NT2/D1 (cell line): Measurements from ENCODE around the gene SIRPG.

Experiments
- DNase-seq: peaks from one replicate; pipeline ENCODE4 v3.0.0-alpha.2; 2011; ENCODE audit warnings: low read depth, low spot score
- H3K27me3 ChIP-seq: 2 replicates; pipeline ENCODE4 v1.6.0; 2011; ENCODE audit warnings: mild to moderate bottlenecking; ENCODE audit not compliant: insufficient read length, insufficient read depth
- H3K36me3 ChIP-seq: 2 replicates; pipeline ENCODE4 v1.6.1; 2011; ENCODE audit warnings: mild to moderate bottlenecking, low read length, mixed read lengths; ENCODE audit not compliant: insufficient read depth, insufficient read length
- H3K4me1 ChIP-seq: 2 replicates; pipeline ENCODE4 v1.5.1; 2011; ENCODE audit not compliant: insufficient read depth, insufficient read length
- H3K4me3 ChIP-seq: 2 replicates; pipeline ENCODE4 v1.5.1; 2011; ENCODE audit warnings: low read depth; ENCODE audit not compliant: insufficient read length
- H3K9ac ChIP-seq: 2 replicates; pipeline ENCODE4 v1.6.0; 2011; ENCODE audit warnings: low read depth; ENCODE audit not compliant: insufficient read length
- H3K9me3 ChIP-seq: 2 replicates; pipeline ENCODE4 v1.5.1; 2011; ENCODE audit warnings: mild to moderate bottlenecking, low read length; ENCODE audit not compliant: insufficient read depth
- SUZ12 ChIP-seq: IDR thresholded peaks from 2 replicates; pipeline ENCODE4 v1.6.1; 2011; ENCODE audit not compliant: insufficient read length, insufficient read depth; ENCODE audit errors: extremely low read depth
- YY1 ChIP-seq: IDR thresholded peaks from 2 replicates; pipeline ENCODE4 v1.6.1; 2011; ENCODE audit not compliant: insufficient read length, insufficient read depth
- ZNF274 ChIP-seq: IDR thresholded peaks from 2 replicates; pipeline ENCODE4 v1.6.1; 2011; ENCODE audit warnings: mild to moderate bottlenecking, low read depth, low read length

The SIRPG gene

DNA sequence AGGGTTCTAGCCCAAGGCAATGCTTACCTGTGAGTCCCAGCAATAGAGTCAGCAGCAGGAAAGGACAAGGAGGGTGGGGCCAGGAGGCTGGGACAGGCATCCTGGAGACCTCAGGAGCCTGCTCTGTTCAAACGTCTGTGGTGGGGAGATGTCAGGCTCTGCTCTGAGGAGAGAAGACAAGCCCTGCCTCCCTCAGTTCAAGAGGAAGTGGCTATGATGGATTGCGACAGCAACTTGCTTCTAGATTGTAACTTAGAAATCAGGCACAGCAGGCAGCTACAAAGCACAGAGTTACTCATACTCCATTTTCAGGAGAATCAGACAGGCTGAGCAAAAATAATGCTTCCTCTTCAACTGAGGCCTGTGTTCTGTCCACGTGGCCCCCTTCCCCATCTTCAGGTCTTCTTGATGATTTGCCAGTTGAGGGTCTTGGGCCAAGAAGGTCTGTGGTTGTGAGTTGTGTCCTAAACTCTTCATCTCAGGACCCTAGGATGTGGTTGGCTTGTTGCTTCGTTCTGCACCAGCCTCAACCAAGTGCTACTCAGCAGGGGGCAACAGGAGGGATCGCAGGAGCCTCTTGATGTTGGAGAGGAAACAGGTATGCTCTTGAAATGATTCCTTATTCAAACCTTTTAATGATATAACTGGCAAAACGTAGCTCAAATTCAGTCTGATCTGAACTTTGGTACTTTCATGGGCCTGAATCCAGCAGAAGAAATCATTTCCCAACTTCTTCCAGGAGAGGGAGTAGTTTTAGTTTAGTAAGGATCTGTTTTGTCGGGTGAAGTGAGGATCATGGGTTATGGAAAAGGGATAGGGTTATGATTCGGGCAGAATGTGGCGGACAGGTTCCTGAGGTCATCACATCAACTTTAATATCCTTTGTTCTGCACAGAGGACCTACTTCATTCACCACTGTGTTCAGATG lies 68.8 kb downstream of the SIRPG start:
- no peak for DNase-seq
- Histone ChIP-seq H3K4me1 (no peaks in the 10 kb centered on the region), H3K4me3 (no peak overlapping the region), H3K27me3 (no peaks in the 10 kb centered on the region), H3K9me3 (no peaks in the 10 kb centered on the region), H3K9ac (no peak overlapping the region), H3K36me3 (no peaks in the 10 kb centered on the region)
- TF ChIP-seq ZNF274 (no peak), YY1 (no peak), SUZ12 (no peak)

GRCh38 chr20:1587781-1588532 lies 69.6 kb downstream of the SIRPG start:
- H3K4me1 ChIP-seq = no peaks in the 10 kb centered on the region
- no peak overlapping the region for H3K9ac ChIP-seq
- H3K27me3 ChIP-seq = no peaks in the 10 kb centered on the region
- H3K36me3 ChIP-seq = no peaks in the 10 kb centered on the region
- TF ChIP-seq ZNF274 (no peak), SUZ12 (no peak), YY1 (no peak)
- no peak overlapping the region for H3K4me3 ChIP-seq
- DNase-seq = no peak
- H3K9me3 ChIP-seq = no peaks in the 10 kb centered on the region

DNA sequence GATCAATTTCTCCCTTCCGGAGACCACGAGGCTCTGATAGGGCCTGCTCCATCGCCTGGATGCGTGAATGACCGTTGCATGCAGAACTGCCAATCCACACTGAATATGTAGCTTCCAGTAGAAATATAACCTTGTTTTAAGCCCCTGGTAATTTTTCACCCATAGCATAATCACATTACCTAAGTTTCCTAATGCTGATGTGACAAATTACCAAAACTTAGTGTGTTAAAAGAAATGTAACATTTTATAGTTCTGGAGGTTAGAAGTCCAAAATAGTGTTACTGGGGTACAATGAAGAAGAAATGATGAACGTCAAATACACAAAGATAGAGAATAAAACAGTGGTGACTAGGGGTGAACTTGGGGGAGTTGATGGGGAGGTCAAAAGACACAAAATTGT lies 78.1 kb downstream of the SIRPG start:
- Histone ChIP-seq H3K9me3 (no peaks in the 10 kb centered on the region), H3K4me3 (no peak overlapping the region), H3K36me3 (no peaks in the 10 kb centered on the region), H3K27me3 (no peaks in the 10 kb centered on the region), H3K9ac (no peak overlapping the region), H3K4me1 (no peaks in the 10 kb centered on the region)
- DNase-seq = no peak
- no peak for TF ChIP-seq YY1
- TF ChIP-seq ZNF274 = no peak
- TF ChIP-seq SUZ12 = no peak
